SK-N-SH (cell line): ENCODE results near the gene PIAS1. TPM values are rescaled to one million over a fixed set of nuclear protein-coding genes. Genes with fewer than 3 reads are reported as not detected.

Experiments used
- CTCF ChIA-PET: fragments of 300-600, 350-600 bp; formaldehyde crosslinking; extraction: SDS; loops from one replicate; lab custom pipeline; 2021; lab: Yijun Ruan, JAX
- POLR2A ChIA-PET: fragments of 350-600 bp; sonication (Branson Sonifier 250); formaldehyde crosslinking; extraction: SDS; loops from one replicate; lab custom pipeline; 2020; ENCODE audit warnings: antibody characterized with exemption, inconsistent platforms; lab: Yijun Ruan, JAX
- DNase-seq: peaks from one replicate; pipeline ENCODE4 v3.0.0; 2012
- H2AFZ ChIP-seq: fragments of 200-600 bp; sonication (generic); 2 replicates; pipeline ENCODE4 v1.8.1; 2016; ENCODE audit warnings: antibody characterized with exemption, mild to moderate bottlenecking, low read depth
- H3F3A ChIP-seq: fragments of 200-600 bp; sonication (generic); replicated peaks from 2 replicates; pipeline ENCODE3; 2016; ENCODE audit warnings: antibody characterized with exemption, mild to moderate bottlenecking; ENCODE audit not compliant: insufficient read depth
- H3K27ac ChIP-seq, 2 experiments: fragments of 200-500 bp in 1 of 2; fragments of 200-600 bp in 1 of 2; sonication (Bioruptor generic) in 1 of 2; sonication (generic), shearing (Covaris generic) in 1 of 2; 2 replicates each; pipeline versions ENCODE4 v1.5.1 to v1.6.1; 2014 to 2016; ENCODE audit warnings: low read depth in 2 of 2, inconsistent platforms in 1 of 2, low read length in 1 of 2, mild to moderate bottlenecking in 1 of 2, mixed read lengths in 1 of 2
- H3K27me3 ChIP-seq: fragments of 200-600 bp; sonication (generic), shearing (Covaris generic); 2 replicates; pipeline ENCODE4 v1.6.1; 2016; ENCODE audit warnings: mixed run types; ENCODE audit not compliant: insufficient read depth
- H3K36me3 ChIP-seq, 2 experiments: fragments of 200-500 bp in 1 of 2; fragments of 200-600 bp in 1 of 2; sonication (Bioruptor generic) in 1 of 2; sonication (generic) in 1 of 2; replicated peaks in 1 of 2; 2 replicates each; pipeline versions ENCODE3 to v1.5.1; 2014 to 2016; ENCODE audit warnings: low read length in 1 of 2, mild to moderate bottlenecking in 1 of 2; ENCODE audit not compliant: insufficient read depth in 2 of 2, control insufficient read depth in 1 of 2
- H3K4me1 ChIP-seq, 2 experiments: fragments of 200-500 bp in 1 of 2; fragments of 200-600 bp in 1 of 2; sonication (Bioruptor generic) in 1 of 2; sonication (generic), shearing (Covaris generic) in 1 of 2; 2 replicates each; pipeline versions ENCODE4 v1.5.1 to v1.6.1; 2014 to 2016; ENCODE audit warnings: low read depth in 1 of 2, low read length in 1 of 2, mixed run types in 1 of 2; ENCODE audit not compliant: insufficient read depth in 2 of 2, control insufficient read depth in 1 of 2
- H3K4me2 ChIP-seq: fragments of 200-600 bp; sonication (generic), shearing (Covaris generic); 2 replicates; pipeline ENCODE4 v1.6.1; 2017; ENCODE audit warnings: mixed run types
- H3K4me3 ChIP-seq, 2 experiments: fragments of 200-500 bp in 1 of 2; fragments of 200-600 bp in 1 of 2; sonication (Bioruptor generic) in 1 of 2; sonication (generic), shearing (Covaris generic) in 1 of 2; 2 replicates each; pipeline versions ENCODE4 v1.5.1 to v1.8.1; 2014 to 2016; ENCODE audit warnings: low read depth in 2 of 2, inconsistent platforms in 1 of 2, low read length in 1 of 2, mild to moderate bottlenecking in 1 of 2, mixed read lengths in 1 of 2, moderate library complexity in 1 of 2
- H3K79me2 ChIP-seq: fragments of 200-600 bp; sonication (generic); 2 replicates; pipeline ENCODE4 v1.8.1; 2017; ENCODE audit warnings: mild to moderate bottlenecking; ENCODE audit not compliant: insufficient read depth
- H3K9ac ChIP-seq: fragments of 200-600 bp; sonication (generic); 2 replicates; pipeline ENCODE4 v1.6.1; 2017; ENCODE audit warnings: mixed run types
- H3K9me2 ChIP-seq: fragments of 200-600 bp; sonication (generic); 2 replicates; pipeline ENCODE4 v1.6.1; 2017; ENCODE audit warnings: mixed run types
- H3K9me3 ChIP-seq: fragments of 200-600 bp; sonication (generic); 2 replicates; pipeline ENCODE4 v1.6.1; 2017; ENCODE audit warnings: mixed run types, mild to moderate bottlenecking, moderate library complexity
- H4K20me1 ChIP-seq: fragments of 200-600 bp; sonication (generic); 2 replicates; pipeline ENCODE4 v1.6.1; 2017; ENCODE audit warnings: mild to moderate bottlenecking, mixed run types; ENCODE audit not compliant: insufficient read depth
- CHD2 ChIP-seq: fragments of 150-350 bp; IDR thresholded peaks from 2 replicates; pipeline ENCODE4 v1.6.1; 2018; ENCODE audit warnings: low read length; ENCODE audit not compliant: partially characterized antibody
- ELF1 ChIP-seq: IDR thresholded peaks from 2 replicates; pipeline ENCODE4 v1.4.0; 2012
- EP300 ChIP-seq, 2 experiments: IDR thresholded peaks; 2 replicates each; pipeline versions ENCODE4 v1.4.0 to v1.6.1; 2012; ENCODE audit warnings: borderline replicate concordance in 1 of 2, low read depth in 1 of 2, low read length in 1 of 2
- FOXM1 ChIP-seq: IDR thresholded peaks from 2 replicates; pipeline ENCODE4 v1.4.0; 2012; ENCODE audit warnings: low read depth, mild to moderate bottlenecking
- NRF1 ChIP-seq: IDR thresholded peaks from 2 replicates; pipeline ENCODE4 v1.6.1; 2012; ENCODE audit warnings: low read depth, mild to moderate bottlenecking, low read length
- POLR2AphosphoS5 ChIP-seq: IDR thresholded peaks from 2 replicates; pipeline ENCODE4 v1.6.1; 2012; ENCODE audit warnings: low read depth, low read length
- RAD21 ChIP-seq: IDR thresholded peaks from 2 replicates; pipeline ENCODE4 v1.6.1; 2012; ENCODE audit warnings: mild to moderate bottlenecking, low read length
- RXRA ChIP-seq: IDR thresholded peaks from 2 replicates; pipeline ENCODE4 v1.4.0; 2012; ENCODE audit warnings: low read depth, mild to moderate bottlenecking, borderline replicate concordance
- TCF12 ChIP-seq: IDR thresholded peaks from 2 replicates; pipeline ENCODE4 v1.4.0; 2012
- TEAD4 ChIP-seq: IDR thresholded peaks from 2 replicates; pipeline ENCODE4 v1.4.0; 2012; ENCODE audit warnings: mild to moderate bottlenecking, borderline replicate concordance; ENCODE audit not compliant: insufficient read depth
- WGBS: methylation state at CpG from one replicate; pipeline ENCODE4 v1.1.6; 2017; ENCODE audit warnings: low lambda C conversion rate; 5-methylcytosine and 5-hydroxymethylcytosine counted together
- polyA plus RNA-seq, 3 experiments: library from polyadenylated mRNA; depleted of rRNA; stranded (reverse); fragments of >200 nt; gene quantifications; 2 replicates each; pipeline ENCODE4 v1.2.3, GENCODE V29; 2012
- TF ChIP-seq, protein P1 (sequence below): IDR thresholded peaks from 2 replicates; pipeline ENCODE4 v1.4.0; 2012; ENCODE audit warnings: low read depth, borderline replicate concordance
- TF ChIP-seq, protein P2 (sequence below): IDR thresholded peaks from 2 replicates; pipeline ENCODE4 v1.4.0; 2012; ENCODE audit warnings: low read depth, borderline replicate concordance
- TF ChIP-seq, protein P3 (sequence below): IDR thresholded peaks from 2 replicates; pipeline ENCODE4 v1.4.0; 2012; ENCODE audit warnings: low read depth
- TF ChIP-seq, protein P4 (sequence below): fragments of 150-350 bp; IDR thresholded peaks from 2 replicates; pipeline ENCODE4 v1.6.1; 2017; ENCODE audit warnings: antibody characterized with exemption, low read length, low read depth, borderline replicate concordance

Gene PIAS1
- polyA plus RNA-seq, 1 of the 3 experiments (the other 2 are of a cell fraction), result 9.0 TPM

DNA sequence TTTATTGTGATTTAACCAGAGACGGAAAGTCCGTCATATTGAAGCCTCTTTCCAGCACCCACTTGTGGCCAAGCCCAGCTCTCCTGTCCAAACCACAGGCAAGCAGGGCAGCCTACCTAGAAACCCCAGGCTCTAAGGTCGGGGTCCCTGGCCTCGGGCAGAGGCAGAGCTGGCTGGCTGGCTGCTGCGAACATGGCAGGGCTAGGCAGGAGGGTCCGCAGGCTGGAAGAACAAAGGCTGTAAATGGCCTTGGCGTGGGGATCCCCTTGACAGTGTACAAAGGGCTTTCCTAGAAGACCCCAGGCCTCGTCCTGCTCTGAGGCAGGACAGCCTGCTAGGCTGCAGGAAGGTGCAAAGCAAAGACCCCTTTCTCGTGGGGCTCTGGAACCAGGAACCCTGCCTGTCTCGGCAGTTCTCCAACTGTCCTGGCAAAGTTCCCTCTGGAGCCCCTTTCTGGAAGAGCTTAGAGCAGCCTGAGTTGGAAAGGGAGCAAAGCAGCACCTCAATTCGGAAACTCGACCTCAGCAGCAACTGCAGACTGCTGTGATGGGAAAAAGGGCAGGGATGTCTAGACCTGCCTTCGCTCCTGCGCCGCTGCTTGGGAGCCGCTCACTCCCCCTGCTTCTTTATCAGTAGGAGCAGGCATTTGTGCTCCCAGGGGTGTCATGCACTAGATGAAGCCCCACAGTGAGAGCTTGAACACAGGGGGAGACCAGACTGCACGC is 142.5 kb downstream of the PIAS1 start:
- Histone ChIP-seq H4K20me1 (no peaks in the 10 kb centered on the region), H3K4me2 (no peak overlapping the region), H3K9me2 (no peaks in the 10 kb centered on the region), H3K27me3 (no peaks in the 10 kb centered on the region), H3F3A (no peaks in the 10 kb centered on the region), H3K4me3 (no peak overlapping the region), H2AFZ (no peak overlapping the region), H3K27ac (no peak overlapping the region), H3K79me2 (no peaks in the 10 kb centered on the region), H3K9ac (no peak overlapping the region), H3K4me1 (peaks cover 0 to 20% of the 10 kb centered on the region in 2 experiments; a peak in 1 of 4 replicates), H3K36me3 (peaks cover 12 to 22% of the 10 kb centered on the region in 2 experiments), H3K9me3 (no peaks in the 10 kb centered on the region)
- WGBS, result 96% methylated on average over 5 of the region's 17 CpGs
- peak; percentile 15 for DNase-seq
- TF ChIP-seq RXRA (no peak), TEAD4 (no peak), RAD21 (no peak), EP300 (IDR thresholded peaks at IDR 0.05; ENCODE audit: borderline replicate concordance in 1 of 2, low read depth in 1 of 2, low read length in 1 of 2) (no peak), TCF12 (no peak), POLR2AphosphoS5 (no peak), CHD2 (no peak), ELF1 (no peak), FOXM1 (no peak), NRF1 (no peak)
- TF ChIP-seq, protein P1, sequence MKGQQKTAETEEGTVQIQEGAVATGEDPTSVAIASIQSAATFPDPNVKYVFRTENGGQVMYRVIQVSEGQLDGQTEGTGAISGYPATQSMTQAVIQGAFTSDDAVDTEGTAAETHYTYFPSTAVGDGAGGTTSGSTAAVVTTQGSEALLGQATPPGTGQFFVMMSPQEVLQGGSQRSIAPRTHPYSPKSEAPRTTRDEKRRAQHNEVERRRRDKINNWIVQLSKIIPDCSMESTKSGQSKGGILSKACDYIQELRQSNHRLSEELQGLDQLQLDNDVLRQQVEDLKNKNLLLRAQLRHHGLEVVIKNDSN, result no peak
- TF ChIP-seq, protein P2, sequence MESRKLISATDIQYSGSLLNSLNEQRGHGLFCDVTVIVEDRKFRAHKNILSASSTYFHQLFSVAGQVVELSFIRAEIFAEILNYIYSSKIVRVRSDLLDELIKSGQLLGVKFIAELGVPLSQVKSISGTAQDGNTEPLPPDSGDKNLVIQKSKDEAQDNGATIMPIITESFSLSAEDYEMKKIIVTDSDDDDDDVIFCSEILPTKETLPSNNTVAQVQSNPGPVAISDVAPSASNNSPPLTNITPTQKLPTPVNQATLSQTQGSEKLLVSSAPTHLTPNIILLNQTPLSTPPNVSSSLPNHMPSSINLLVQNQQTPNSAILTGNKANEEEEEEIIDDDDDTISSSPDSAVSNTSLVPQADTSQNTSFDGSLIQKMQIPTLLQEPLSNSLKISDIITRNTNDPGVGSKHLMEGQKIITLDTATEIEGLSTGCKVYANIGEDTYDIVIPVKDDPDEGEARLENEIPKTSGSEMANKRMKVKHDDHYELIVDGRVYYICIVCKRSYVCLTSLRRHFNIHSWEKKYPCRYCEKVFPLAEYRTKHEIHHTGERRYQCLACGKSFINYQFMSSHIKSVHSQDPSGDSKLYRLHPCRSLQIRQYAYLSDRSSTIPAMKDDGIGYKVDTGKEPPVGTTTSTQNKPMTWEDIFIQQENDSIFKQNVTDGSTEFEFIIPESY, result no peak
- TF ChIP-seq, protein P3, sequence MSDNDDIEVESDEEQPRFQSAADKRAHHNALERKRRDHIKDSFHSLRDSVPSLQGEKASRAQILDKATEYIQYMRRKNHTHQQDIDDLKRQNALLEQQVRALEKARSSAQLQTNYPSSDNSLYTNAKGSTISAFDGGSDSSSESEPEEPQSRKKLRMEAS, result no peak
- TF ChIP-seq, protein P4, sequence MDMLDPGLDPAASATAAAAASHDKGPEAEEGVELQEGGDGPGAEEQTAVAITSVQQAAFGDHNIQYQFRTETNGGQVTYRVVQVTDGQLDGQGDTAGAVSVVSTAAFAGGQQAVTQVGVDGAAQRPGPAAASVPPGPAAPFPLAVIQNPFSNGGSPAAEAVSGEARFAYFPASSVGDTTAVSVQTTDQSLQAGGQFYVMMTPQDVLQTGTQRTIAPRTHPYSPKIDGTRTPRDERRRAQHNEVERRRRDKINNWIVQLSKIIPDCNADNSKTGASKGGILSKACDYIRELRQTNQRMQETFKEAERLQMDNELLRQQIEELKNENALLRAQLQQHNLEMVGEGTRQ, result no peak
- ChIA-PET POLR2A (no interaction called here), CTCF (interaction anchor here (0.6 to 7.6 kb wide), 7 partner anchors 9 to 740 kb away, joined by 3 to 52 read pairs (median 4); no protein-coding TSS in a partner anchor)
